Right hindlimb (tissue), 1 donor: ENCODE data around the gene BORCS5.

Experiments used
- DNase-seq: peaks from one replicate; pipeline ENCODE4 v3.0.0-alpha.2; 2018

BORCS5 gene

DNA sequence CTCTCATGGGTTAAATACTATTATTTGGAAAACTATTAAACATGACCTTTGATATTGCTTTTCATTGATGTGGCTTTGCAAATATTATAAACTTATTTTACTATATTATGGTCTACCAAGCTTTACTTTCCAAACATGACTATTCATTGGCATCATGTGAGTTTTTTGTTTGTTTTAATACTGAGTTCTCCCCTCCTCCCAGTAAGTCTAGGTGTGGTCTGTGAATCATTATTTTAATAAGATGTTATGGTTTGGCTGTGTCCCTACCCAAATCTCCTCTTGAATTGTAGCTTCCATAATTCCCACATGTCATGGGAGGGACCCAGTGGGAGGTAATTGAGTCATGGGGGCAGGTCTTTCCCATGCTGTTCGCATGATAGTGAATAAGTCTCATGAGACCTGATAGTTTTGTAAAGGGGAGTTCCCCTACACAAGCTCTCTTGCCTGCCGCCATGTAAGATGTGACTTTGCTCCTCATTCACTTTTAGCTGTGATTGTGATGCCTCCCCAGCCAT is 80.0 kb downstream of the BORCS5 start:
- DNase-seq: no peak

DNA sequence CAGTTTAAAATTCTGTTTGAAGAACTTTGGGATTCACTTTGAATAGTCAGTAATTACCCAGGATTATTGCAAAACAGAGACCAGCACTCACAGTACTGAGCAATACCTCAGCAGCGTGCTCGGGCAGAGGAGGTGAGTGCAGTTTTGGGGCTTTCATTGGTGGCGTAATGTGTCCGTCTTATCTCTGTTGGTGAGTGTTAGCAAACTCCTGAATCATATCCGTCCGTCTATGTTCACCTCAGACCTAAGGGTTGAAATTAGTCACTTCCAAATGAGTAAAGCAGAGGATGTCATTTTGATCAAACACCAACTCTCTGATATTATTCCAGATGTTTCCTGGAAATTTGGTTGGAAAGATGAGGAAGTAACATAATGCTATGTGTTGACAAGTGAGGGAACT is 82.8 kb downstream of the BORCS5 start:
- DNase-seq: no peak

DNA sequence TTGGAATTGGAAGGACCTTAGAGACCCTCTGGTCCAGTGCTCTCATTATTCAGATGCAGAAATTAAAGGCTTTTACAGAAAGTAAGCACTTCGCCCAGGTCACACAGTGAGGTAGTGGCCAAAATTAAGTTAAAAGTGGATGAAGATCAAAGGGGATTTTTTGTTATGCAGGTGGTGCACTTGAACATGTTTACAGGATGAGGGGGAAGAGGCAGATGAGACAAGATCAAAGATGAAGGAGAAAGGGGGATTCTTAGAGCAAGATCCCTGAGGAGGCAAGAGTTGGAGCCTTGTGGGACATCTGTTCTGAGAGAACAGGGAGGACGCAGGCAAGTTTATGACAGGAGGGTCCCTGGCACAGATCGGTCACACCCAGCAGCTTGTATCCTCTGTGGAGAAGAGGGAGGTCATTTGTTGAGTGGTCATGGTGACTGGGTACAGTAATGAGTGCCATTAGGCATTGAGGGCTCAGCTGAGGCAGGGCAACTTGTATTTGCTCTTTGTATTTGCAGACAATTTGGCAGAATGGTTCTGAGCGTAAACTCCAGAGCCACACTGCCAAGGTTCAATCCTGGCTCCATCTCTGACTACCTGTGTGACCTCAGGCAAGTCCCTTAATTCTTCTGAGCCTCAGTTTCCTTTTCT is 84.0 kb downstream of the BORCS5 start:
- DNase-seq: no peak

DNA sequence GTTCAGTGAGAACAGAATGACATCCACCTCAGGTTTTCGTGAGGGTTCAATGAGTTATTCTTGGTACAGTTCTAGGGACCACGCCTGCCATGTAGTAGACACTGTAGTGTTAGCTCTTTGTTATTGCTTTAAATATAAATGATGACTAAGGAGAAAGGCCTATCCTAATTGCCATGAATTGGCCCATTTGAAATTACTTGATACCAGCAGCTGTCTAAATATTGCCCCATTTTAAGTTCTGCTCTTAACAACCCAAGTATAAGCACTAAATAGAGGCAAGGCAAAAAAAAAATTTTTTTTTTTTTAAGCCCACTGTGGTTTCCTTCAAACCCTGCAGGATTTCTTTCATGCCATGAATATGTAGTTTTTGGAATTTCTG is 84.5 kb downstream of the BORCS5 start:
- no peak for DNase-seq

DNA sequence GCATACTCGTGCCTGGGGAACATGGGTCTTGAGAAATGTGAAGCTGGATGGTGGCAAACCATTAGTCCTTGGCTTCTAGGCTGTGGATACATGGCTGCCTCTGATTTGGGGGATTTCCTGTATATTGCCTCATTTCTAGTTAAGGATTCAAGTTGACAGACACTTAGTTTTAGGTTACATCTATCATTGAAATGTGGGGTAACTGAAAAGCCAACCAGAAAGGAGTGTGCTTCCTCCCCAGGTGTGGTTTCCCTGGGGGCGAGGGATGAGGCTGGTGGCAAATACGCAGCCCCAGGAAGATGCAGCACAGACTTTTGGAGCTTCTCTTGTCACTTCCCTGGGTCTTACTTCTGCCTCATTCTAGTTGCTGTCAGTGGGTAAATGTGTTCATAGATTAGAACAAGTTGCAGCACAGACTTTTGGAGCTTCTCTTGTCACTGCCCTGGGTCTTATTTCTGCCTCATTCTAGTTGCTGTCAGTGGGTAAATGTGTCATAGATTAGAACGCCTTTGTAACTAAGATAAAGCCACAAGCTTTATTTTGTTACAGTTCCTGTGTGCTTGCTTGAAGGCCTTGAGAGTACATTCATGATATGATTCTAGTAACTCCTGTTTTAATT is 85.1 kb downstream of the BORCS5 start:
- no peak for DNase-seq

DNA sequence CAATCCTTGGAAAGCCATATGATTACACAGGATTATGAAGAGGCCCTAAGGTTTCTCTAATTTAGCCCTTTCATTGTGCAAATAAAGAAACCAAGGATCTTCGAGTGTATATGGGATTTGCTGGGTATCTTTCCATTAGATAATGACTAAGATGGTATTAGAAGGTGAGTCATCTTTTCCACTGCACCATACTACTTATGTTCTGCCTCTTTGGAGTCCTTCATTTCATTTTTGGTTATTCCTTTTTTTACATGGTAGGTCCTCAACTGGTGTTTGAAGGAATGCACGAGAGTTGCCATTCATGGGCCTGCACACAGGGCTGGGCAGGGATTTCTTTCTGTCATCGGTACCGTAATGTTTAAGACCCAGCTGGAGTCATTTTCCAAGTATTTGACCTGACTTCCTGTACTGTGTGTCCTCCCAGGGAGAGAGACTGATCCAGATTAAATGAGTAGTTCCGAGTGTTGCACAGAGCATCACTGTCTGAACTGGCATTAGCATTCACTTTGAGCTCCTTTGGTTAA is 85.7 kb downstream of the BORCS5 start:
- DNase-seq: no peak

DNA sequence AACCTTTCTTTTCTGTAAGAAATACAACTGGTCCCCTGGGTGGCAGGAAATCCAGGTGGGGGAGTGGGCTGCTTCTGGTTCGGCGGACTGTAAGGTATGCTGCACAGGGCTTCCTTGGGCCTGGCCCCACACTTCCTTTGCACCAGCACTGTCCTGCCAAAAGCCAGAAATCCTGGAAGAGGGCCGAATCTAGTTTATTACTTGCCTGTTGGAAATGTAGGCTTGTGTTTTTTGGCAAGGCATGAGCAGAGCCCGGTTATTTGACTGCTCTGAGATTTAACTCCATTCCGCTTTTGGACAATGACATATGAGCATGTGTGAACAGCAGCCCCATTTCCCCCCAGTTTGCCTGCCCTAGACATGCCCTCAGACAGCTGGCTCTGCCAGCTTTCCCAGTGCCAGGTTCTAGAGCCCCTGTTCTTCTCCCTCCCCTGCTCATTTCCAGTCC is 86.6 kb downstream of the BORCS5 start:
- DNase-seq: peak; percentile 87

DNA sequence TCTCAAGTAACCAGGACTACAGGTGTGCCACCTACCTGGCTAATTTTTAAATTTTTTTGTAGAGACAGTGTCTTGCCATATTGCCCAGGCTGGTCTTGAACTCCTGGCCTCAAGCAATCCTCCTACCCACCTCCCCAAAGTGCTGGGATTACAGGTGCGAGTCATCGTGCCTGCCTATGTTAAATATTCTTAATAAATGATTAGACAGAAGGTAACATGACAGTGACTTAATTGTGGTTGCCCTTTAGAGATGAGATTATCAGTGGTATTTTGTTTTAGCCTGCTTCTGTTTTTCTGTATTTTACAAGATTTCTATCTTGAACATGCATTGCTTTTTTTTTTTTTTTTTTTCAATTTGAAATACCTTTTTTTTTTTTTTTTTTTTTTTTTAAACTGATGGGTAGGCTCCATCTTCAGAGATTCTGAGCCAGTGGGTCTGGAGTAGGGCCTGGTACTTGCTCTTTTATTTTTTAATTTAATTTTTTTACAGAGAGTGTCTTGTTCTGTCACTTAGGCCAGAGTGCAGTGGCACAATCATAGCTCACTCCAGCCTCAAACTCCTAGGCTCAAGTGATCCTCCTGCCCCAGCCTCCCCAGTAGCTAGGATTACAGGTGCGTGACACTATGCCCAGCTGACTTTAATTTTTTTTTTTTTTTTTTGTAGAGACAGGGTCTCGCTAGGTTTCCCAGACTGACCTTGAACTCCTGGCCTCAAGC is 88.4 kb downstream of the BORCS5 start:
- DNase-seq: no peak

DNA sequence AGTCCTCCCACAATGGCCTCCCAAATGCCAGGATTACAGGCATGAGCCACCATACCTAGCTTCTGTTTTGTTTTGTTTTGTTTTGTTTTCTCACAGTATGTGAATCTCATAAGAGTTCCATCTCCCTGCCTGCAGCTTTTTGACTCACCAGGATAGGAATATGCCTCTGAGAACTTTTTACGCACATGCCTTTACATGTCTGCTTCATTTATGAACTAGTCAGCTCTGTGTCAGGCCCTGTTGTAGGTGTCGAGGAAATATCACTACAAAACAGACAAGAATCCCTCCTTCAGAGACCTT is 89.0 kb downstream of the BORCS5 start:
- no peak for DNase-seq

DNA sequence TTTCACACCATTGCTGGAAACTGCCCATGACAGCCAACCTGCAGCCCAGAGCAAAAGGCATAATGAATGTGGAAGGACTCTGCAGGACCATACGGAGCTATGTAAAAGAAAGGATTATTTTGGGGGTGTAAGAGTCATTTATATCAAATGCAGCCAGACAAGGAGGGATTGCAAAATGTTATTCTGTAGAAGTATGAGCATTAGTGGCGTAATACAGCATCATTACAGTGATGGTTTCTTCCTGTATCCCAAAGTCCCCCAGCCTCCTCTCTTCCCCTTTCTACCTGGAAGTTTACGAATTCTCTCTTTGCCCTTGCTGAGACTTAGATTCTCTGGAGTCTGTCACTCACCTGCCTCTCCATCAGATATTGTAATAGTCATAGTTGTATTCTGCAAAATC is 89.9 kb downstream of the BORCS5 start:
- no peak for DNase-seq

DNA sequence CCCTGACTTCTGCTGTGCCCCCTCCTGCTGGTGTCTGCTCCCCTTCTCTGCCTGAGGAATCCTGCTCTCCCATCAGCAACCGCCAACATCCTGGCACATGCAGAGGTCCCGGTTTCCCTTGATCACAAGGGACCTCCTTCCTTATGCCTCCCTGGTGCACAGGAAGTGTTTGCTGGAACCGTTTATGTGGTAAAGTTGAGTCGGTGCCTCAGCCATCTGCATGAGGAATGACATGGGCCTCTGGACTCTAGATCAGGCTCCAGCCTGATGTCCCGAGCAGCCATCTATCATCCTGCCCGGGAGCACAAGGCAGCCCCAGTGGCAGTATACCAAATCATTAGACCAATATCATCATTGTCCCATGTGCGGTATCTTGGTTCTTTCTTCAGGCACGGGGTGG is 90.4 kb downstream of the BORCS5 start:
- DNase-seq: no peak

DNA sequence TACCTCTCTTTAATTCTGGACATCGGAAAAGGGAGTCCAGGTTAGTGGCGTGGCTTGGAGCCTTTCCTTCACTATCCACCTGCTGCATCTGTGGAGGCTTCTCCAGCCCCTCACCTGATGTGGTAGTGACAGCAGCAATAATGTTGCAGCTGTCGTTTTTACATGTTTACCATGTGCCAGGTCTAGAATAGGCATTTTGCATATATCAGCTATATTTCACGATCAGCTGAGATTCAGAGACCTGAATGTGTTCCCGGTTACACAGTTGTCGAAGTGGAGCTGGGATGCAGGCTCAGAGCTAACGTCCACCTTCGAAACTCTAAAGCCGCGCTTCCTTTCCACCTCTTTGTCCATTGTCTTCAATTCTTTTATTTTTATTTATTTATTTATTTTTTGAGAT is 91.0 kb downstream of the BORCS5 start:
- no peak for DNase-seq

DNA sequence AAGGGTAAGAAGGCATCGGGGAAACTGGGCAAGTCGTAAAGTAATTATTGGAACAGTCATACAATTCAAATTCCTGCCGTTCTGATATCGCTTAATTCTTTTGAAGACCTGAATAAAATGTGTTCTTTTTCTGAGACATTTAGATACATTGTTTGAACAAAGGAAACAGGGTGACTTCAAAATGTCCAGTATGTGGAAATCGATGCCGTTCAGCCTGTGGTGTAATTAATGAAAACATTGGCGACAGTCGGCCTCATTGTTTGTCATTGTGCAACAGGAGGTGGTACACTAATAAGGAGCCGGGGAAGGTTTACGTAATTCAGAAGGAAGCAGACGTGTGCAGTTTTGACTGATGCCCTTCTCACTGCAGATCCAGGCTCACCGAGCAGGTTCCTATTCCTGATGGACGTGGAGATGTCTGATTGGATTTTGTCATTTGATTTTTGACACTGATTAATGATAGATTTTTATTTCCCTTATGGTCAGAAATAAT is 92.7 kb downstream of the BORCS5 start:
- no peak for DNase-seq

DNA sequence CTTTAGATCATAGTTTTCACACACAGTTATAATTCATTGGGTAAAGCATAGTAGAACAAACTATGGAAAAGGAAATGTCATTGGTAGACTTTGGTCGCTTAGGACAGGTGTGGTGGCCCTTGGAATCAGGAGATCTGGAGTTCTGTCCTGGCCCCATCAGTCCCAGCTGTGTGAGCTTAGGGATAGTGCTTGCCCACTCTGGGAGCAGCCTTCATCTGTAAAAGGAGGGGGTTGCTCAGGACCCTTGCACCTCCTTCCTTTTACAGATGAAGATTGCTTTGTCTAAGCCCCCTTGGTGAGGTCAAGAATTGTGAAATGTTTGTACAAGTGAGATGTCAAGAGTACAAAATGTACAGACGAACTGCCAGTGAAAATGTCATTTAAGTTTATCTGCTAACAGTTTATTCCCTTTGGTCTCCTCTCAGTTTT is 93.2 kb downstream of the BORCS5 start:
- no peak for DNase-seq

DNA sequence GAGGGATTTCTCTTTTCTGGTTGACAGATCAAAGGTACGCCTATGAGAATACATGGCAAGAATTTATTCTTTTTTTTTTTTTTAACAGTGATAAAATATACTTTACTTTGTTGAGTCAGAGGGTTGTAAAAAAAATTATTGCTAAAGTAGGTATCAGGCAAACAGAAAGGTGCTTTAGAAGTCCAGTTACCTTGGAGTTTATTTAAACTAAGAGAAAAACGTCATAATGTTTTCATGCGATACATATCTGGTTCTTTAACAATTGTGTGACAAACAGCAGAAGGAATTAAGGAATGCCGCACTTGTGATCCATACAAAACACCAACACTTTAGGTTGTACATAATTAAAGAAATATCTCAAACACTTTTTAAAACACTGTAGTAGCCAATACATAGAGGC is 94.2 kb downstream of the BORCS5 start:
- DNase-seq: no peak

DNA sequence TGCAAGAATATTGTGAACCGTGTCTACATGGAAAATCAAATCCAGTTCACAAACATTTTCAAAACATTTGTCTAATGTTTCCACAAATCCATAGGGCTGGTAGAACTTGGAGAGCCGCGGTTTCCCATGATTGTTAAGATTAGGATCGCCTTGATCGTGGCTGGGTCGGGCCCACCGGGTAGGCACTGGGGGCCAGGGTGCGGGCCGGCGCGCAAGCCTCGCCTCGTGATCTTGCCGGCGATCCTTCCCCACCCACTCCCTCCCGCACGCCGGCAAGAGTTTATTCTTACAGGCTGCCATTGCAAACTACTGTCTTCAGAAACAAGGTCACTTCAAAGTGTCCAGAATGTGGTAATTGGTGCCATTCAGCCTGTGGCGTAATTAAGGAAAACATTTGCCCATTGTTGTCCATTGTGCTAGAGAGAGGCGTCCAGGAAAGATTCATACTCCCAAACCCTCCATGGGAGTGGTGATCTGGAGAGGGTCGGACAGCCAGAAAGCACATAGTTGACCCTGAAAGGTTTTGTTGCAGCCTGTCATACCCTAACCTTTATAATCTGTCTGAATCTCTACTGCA is 95.5 kb downstream of the BORCS5 start:
- no peak for DNase-seq

DNA sequence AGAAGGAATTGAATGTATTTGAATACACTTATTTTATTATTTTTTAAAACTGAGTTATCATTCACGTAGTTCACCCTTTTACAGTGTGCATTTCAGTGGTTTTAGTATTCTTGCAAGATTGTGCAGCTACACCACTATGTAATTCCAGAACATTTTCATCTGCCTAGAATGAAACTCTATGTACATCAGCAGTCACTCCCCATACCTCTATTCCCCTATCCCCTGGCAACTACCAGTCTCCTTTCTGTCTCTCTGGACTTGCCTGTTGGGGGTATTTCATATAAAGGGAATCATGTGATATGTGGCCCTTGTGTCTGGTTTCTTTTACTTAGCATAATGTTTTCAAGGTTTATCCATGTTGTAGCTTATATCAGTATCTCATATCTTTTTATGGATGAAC is 96.8 kb downstream of the BORCS5 start:
- no peak for DNase-seq

DNA sequence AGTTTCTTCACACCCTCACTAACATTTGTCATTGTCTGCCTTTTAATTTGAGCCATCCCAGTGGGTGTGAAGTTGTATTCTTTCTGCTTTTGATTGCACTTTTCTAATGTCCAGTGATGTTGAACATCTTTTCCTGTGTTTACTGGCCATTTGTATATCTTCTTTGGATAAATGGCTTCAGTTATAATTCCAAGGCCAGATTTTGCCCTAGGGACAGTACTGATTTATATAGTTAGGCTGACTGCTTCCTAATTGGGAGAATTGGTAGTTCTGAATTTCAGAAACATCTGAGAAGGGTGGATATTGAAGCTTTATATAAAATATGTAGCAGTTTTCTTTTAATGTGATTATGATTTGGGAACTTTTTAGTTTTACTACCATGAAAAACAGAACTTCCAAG is 97.4 kb downstream of the BORCS5 start:
- no peak for DNase-seq

DNA sequence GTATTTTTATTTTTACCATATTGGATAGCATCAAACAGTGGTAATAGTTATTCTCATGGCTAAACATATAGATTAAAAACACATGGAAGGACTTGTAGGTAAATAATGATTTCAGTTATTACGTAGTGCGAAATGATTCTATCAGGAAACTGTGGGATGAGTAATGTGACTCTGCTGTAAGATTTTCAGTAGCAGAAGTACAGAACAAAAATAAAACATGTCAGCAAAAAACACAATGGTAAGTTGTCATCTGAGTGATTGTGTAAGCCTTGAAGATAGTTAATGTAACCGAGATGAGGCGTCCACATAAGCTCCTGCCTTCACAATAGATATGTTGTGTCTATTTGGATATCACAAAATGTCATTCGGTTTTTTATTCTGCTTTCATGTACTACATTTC is 99.8 kb downstream of the BORCS5 start:
- no peak for DNase-seq

DNA sequence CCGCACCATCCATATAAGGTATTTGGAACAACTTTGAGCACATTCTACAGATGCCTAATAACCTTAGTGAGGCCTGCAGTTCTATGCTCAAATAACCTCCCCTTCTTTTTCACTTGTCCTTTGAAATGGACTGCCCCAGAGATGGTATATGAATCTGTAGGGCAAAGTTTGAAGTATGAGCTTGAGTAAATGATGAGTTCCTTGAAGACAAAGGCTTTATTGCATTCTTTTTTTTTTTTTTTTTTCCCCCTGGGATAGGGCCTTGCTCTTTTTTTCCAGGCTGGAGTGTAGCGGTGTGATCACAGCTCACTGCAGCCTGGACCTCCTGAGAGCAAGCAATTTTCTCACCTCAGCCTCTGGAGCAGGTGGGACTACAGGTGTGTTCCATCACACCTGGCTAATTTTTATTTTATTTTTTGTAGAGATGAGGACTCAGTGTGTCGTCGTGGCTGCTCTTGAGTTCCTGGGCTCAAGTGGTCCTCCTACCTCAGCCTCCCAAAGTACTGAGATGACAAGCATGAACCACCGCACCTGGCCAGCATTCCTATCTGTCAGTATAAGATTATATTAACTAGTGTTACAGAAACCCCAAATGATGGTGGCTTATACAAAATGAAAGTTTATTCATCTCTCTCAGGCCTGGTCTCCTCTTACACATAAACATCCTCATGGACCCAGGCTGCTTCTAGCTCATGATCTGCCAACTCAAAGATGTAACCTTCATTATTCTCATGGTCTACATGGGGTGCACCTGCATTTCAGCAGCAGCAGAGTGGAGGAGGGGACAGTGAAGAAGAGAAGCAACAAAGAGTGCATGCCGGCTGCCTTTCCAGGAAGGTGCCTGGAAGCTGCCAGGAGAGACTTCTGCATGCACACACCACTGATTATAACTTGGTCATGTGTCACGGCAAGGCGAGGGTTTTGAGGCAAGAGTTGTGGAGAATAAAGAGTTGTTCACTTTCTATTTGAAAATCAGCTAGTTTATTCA is 104.4 kb downstream of the BORCS5 start:
- no peak for DNase-seq

DNA sequence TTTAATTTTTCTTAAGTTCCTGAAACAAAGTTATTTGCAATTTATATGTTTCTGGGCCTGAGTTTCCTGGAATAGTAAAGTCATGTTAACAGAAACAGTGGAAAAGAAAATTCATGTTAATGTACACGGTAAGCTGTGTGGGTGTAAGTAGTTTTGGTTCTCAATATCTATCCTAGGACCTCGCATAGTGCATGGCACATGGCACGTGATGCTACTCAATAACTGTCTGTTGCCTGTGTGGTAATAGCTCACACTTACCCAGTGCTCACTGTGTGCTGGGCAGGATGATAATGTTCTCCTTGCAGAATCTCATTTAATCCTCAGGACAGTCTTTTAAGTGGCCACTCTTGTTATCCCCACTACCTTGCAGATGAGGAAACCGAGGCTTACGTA is 105.0 kb downstream of the BORCS5 start:
- DNase-seq: no peak

DNA sequence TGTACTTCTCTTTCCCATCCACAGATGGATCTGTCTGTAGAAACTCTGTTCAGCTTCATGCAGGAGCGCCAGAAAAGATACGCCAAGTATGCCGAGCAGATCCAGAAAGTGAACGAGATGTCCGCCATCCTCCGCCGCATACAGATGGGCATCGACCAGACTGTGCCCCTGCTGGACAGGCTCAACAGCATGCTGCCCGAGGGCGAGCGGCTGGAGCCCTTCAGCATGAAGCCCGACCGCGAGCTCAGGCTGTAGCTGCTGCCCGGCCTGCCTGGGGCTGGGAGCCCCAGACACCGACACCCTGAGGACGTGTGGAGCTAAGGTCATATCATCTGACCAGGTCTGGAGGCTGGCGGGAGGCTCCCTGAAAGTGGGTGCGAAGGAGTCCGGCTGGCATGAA is 108.6 kb downstream of the BORCS5 start:
- no peak for DNase-seq
